Fibroblast of mammary gland (primary cell): ENCODE results near the gene EEA1.
"Not testable (repeated sequence)": the region's sequence is repeated elsewhere in the genome, so short reads cannot be mapped to it uniquely, and the experiment has no call there.

Experiments
- DNase-seq: peaks from one replicate; pipeline ENCODE4 v3.0.0-alpha.2; 2010; ENCODE audit warnings: low read depth
- H3K4me3 ChIP-seq: 2 replicates; pipeline ENCODE4 v1.5.1; 2011; ENCODE audit warnings: low read depth, mild to moderate bottlenecking, low read length, moderate library complexity; ENCODE audit not compliant: control insufficient read depth
- TF ChIP-seq, protein P1 (sequence below): conservative IDR thresholded peaks from 2 replicates; pipeline ENCODE4 v1.5.1; 2011; ENCODE audit warnings: low read depth, low read length, inconsistent platforms; ENCODE audit not compliant: control insufficient read depth, insufficient read depth

EEA1 gene

DNA sequence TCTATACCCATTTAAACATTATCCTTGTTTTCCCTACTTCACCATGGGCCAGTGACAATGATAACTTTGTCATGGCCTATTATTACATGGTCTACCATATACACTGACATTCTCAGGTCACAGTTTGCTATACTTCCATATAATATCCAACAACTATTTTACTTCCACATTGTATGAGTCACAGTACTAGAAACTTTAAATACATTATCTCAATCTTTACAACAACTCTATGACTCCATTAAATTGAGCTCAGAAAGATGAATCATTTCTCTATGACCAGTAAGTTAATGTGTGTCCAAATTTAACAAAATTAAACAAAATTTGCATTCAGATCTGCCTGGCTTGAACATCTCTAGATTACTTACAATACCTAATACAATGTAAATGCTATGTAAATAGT is 132.4 kb downstream of the EEA1 start:
- TF ChIP-seq, protein P1, sequence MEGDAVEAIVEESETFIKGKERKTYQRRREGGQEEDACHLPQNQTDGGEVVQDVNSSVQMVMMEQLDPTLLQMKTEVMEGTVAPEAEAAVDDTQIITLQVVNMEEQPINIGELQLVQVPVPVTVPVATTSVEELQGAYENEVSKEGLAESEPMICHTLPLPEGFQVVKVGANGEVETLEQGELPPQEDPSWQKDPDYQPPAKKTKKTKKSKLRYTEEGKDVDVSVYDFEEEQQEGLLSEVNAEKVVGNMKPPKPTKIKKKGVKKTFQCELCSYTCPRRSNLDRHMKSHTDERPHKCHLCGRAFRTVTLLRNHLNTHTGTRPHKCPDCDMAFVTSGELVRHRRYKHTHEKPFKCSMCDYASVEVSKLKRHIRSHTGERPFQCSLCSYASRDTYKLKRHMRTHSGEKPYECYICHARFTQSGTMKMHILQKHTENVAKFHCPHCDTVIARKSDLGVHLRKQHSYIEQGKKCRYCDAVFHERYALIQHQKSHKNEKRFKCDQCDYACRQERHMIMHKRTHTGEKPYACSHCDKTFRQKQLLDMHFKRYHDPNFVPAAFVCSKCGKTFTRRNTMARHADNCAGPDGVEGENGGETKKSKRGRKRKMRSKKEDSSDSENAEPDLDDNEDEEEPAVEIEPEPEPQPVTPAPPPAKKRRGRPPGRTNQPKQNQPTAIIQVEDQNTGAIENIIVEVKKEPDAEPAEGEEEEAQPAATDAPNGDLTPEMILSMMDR = no peak
- DNase-seq = peak; percentile 26
- no peak overlapping the region for H3K4me3 ChIP-seq

DNA sequence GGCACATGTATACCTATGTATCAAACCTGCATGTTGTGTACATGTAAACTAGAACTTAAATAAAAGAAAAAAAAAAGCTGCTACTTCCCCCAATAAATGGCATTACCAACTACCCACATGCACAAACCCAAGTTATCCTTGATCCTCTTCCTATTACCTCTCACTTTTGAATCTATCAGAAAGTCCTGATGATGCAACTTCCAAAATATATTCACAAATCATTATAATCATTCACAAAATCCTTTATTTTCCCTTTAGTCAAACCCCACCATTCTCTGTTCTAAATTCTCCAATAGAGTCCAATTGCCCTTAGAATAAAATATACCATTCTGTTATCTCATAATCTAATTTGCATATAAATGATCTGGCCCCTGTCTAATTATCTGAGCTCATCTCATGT is 134.3 kb downstream of the EEA1 start:
- no peak for DNase-seq
- TF ChIP-seq, protein P1 = no peak

DNA sequence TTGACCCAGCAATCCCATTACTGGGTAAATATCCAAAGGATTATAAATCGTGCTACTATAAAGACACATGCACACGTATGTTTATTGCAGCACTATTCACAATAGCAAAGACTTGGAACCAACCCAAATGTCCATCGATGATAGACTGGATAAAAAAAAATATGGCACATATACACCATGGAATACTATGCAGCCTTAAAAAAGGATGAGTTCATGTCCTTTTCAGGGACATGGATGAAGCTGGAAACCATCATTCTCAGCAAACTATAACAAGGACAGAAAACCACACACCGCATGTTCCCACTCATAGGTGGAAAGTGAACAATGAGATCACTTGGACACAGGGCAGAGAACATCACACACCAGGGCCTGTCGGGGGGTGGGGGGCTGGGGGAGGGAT is 134.7 kb downstream of the EEA1 start:
- H3K4me3 ChIP-seq, DNase-seq: not testable (repeated sequence)

More for the DNA sequence above, 134.3 kb downstream of the EEA1 start:
- H3K4me3 ChIP-seq = no peak overlapping the region

DNA sequence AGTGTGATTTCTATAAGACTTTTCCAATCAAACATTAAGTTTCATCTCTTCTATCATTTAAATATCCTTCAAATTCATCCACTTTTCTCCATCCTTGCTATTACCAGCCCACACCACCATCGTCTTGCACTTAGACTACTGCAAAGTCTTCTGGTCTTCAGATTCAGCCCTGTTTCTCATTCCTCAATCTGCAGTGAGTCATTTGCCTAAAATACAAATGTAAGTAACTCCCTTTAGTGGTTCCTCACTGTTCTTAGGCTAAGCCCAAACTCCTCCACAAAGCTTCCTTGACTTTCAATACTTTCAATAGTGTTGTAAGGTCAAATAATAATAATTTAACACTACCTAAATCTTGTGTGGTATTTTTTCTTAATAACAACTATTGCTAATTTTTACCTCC is 143.1 kb downstream of the EEA1 start:
- DNase-seq = peak; percentile 53
- no peak overlapping the region for H3K4me3 ChIP-seq
- TF ChIP-seq, protein P1 = no peak

DNA sequence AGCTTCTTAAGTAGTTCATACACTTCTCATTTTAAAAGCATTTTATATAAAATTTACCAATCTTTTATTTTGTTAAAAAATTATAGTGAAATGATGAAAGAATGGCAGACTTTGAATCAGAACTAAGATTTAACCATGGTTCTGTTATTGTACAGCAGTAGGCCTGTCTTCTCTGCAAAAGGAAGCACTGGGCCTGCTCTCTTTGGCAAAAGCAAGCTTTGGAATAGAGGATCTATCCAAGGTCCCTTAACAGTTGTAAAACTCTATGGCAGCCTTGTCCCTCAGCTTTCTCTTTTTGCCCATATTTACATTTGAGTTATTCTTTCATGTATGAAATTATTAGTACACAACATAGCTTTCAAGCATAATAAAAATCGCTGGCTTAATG is 143.5 kb downstream of the EEA1 start:
- TF ChIP-seq, protein P1 = no peak
- DNase-seq = no peak

DNA sequence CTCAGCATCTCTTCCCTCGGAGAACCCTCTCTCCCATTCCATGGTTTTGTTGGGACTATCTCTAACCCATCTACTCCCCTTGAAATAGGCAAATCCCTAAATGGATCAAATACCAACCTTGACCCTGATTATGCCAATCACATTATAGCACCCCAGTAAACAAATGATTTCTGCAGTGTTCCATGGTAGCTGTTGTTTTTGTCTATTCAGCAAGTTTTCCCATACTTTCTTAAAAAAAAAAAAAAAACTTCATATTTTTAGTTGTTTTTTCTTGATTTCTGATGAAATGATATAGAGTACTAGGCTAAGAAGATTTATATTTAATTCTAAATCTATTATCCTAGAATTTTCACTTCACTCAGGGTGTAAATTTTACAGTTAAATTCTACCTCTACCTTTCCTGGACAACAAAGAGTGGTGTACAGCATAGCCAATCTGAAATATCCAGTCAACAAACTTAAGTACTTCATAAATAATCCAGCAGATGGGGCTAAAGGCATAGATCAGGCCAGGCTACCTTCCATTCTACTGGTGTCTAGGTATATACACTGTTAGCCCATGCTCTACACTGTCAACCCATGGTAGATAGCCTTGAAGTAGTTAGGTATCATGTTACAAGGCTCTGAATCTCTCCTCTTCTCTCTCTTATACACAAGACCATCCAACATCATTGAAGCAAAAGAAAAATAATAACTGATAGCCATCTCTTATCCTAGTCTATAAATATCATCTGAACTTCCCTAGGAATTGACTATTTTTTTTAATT is 144.1 kb downstream of the EEA1 start:
- no peak overlapping the region for H3K4me3 ChIP-seq
- peak; percentile 81 for DNase-seq
- TF ChIP-seq, protein P1 = peak; percentile 54

More for the DNA sequence above, 143.5 kb downstream of the EEA1 start:
- H3K4me3 ChIP-seq = no peak overlapping the region

DNA sequence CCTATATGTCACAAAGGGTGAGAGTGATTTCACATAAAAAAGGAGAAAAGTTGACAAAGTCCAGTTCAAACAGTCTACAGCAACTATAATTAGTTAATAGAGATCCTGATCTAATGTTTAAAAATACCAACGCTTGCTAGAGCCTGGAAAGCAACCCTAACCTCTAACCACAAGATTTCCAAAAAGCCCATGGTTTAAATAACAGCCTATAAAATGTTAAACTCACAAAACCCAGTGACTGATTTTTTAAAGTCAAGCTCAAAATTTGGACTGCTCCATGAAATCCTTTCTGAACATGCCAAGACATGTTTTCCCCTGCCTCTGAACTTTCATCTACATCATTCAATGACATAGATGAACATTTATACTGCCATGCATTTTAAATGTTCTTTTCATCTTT is 144.7 kb downstream of the EEA1 start:
- peak; percentile 19 for DNase-seq
- TF ChIP-seq, protein P1 = no peak

More for the DNA sequence above, 144.7 kb downstream of the EEA1 start:
- H3K4me3 ChIP-seq = no peak overlapping the region
